ENCODE data around the gene SLC4A9. TPM values are rescaled to one million over a fixed set of nuclear protein-coding genes. Genes with fewer than 3 reads are reported as not detected.

SLC4A9 gene
- polyA plus RNA-seq = under 1 TPM in 2 of 3 donors, not detected in 1; 0.06 to 0.12 TPM

- WGBS, 3 donors = 83 to 94% (median 91%) methylated on average over 2 of the region's 2 CpGs
- H3K27ac ChIP-seq (ENCODE audit: low read depth, low read length) = no peak within 1 kb of the TSS
Observed at GRCh38 chr5:140360101-140360500, at the start of gene SLC4A9. SLC4A9 (plus strand) TSS chr5:140360194; CDS start chr5:140360237, 43 bp downstream.

GRCh38 chr5:140310434-140310833 lies 49.6 kb upstream of the SLC4A9 start:
- WGBS, 3 donors = 67 to 83% (median 73%) methylated on average over 2 of the region's 2 CpGs
- H3K27ac ChIP-seq (ENCODE audit: low read depth, low read length) = no peak overlapping the region

- 83 to 86% (median 85%) methylated on average over 5 of the region's 5 CpGs for WGBS, 3 donors
- H3K27ac ChIP-seq (ENCODE audit: low read depth, low read length) = no peak overlapping the region
Observed at GRCh38 chr5:140311011-140311467, 49.0 kb upstream of the SLC4A9 start.

GRCh38 chr5:140312067-140312790 lies 47.8 kb upstream of the SLC4A9 start:
- no peak overlapping the region for H3K27ac ChIP-seq (ENCODE audit: low read depth, low read length)
- WGBS, 3 donors = 26 to 44% (median 30%) methylated on average over 4 of the region's 4 CpGs

- WGBS, 3 donors = 75 to 93% (median 85%) methylated on average over 7 of the region's 7 CpGs
- H3K27ac ChIP-seq (ENCODE audit: low read depth, low read length) = no peak overlapping the region
Observed at GRCh38 chr5:140312791-140313189, 47.2 kb upstream of the SLC4A9 start.

GRCh38 chr5:140317859-140318258 lies 42.1 kb upstream of the SLC4A9 start:
- 84 to 86% (median 86%) methylated on average over 5 of the region's 5 CpGs for WGBS, 3 donors
- H3K27ac ChIP-seq (ENCODE audit: low read depth, low read length) = no peak overlapping the region

- no peak overlapping the region for H3K27ac ChIP-seq (ENCODE audit: low read depth, low read length)
- 90 to 93% (median 92%) methylated on average over 4 of the region's 4 CpGs for WGBS, 3 donors
Observed at GRCh38 chr5:140318792-140319191, 41.2 kb upstream of the SLC4A9 start.

- H3K27ac ChIP-seq (ENCODE audit: low read depth, low read length) = no peak overlapping the region
- 86 to 100% (median 95%) methylated on average over 1 of the region's 1 CpG for whole genome bisulfite sequencing, 3 donors
Observed at GRCh38 chr5:140319833-140320232, 40.2 kb upstream of the SLC4A9 start.

GRCh38 chr5:140321796-140322195 lies 38.2 kb upstream of the SLC4A9 start:
- no peak overlapping the region for H3K27ac ChIP-seq (ENCODE audit: low read depth, low read length)
- 49 to 90% (median 66%) methylated on average over 2 of the region's 2 CpGs for WGBS, 3 donors

- H3K27ac ChIP-seq (ENCODE audit: low read depth, low read length) = no peak overlapping the region
- WGBS, 3 donors = 19 to 67% (median 51%) methylated on average over 9 of the region's 9 CpGs
Observed at GRCh38 chr5:140322751-140323731, 37.0 kb upstream of the SLC4A9 start.

GRCh38 chr5:140324041-140324600 lies 35.9 kb upstream of the SLC4A9 start:
- H3K27ac ChIP-seq (ENCODE audit: low read depth, low read length) = no peak overlapping the region
- WGBS, 3 donors = 53 to 86% (median 84%) methylated on average over 5 of the region's 5 CpGs

- WGBS, 3 donors = 18 to 84% (median 41%) methylated on average over 1 of the region's 1 CpG
- H3K27ac ChIP-seq (ENCODE audit: low read depth, low read length) = no peak overlapping the region
Observed at GRCh38 chr5:140324617-140325241, 35.3 kb upstream of the SLC4A9 start.

GRCh38 chr5:140325486-140325885 lies 34.5 kb upstream of the SLC4A9 start:
- no peak overlapping the region for H3K27ac ChIP-seq (ENCODE audit: low read depth, low read length)
- 86 to 93% (median 86%) methylated on average over 3 of the region's 3 CpGs for WGBS, 3 donors

GRCh38 chr5:140327589-140327988 lies 32.4 kb upstream of the SLC4A9 start:
- H3K27ac ChIP-seq (ENCODE audit: low read depth, low read length) = no peak overlapping the region
- WGBS, 3 donors = 52 to 65% (median 63%) methylated on average over 2 of the region's 2 CpGs

- WGBS, 3 donors = 81 to 93% (median 85%) methylated on average over 8 of the region's 8 CpGs
- no peak overlapping the region for H3K27ac ChIP-seq (ENCODE audit: low read depth, low read length)
Observed at GRCh38 chr5:140328036-140328764, 31.8 kb upstream of the SLC4A9 start.

- no peak overlapping the region for H3K27ac ChIP-seq (ENCODE audit: low read depth, low read length)
- 71 to 85% (median 77%) methylated on average over 5 of the region's 5 CpGs for WGBS, 3 donors
Observed at GRCh38 chr5:140329739-140330481, 30.1 kb upstream of the SLC4A9 start.

- H3K27ac ChIP-seq (ENCODE audit: low read depth, low read length) = no peak overlapping the region
- WGBS, 3 donors = 73 to 100% (median 78%) methylated on average over 1 of the region's 1 CpG
Observed at GRCh38 chr5:140331638-140332037, 28.4 kb upstream of the SLC4A9 start.
